Neural progenitor cell (in vitro differentiated cells): ENCODE measurements around the gene RAPGEF2. TPM values are rescaled to one million over a fixed set of nuclear protein-coding genes. Genes with fewer than 3 reads are reported as not detected.

Source experiments
- DNase-seq: peaks from one replicate; pipeline ENCODE4 v3.0.0-alpha.2; 2016; ENCODE audit warnings: low spot score
- H2AFZ ChIP-seq: fragments of 200-600 bp; sonication (generic); replicated peaks from 2 replicates; pipeline ENCODE4 v1.6.1; 2016; ENCODE audit warnings: antibody characterized with exemption
- H3F3A ChIP-seq: fragments of 200-600 bp; sonication (generic); 2 replicates; pipeline ENCODE4 v1.6.1; 2016; ENCODE audit warnings: antibody characterized with exemption, low read depth
- H3K27ac ChIP-seq: fragments of 200-600 bp; sonication (generic); 2 replicates; pipeline ENCODE4 v1.5.1; 2016; ENCODE audit warnings: mild to moderate bottlenecking
- H3K27me3 ChIP-seq: fragments of 200-600 bp; sonication (generic); 2 replicates; pipeline ENCODE4 v1.6.1; 2016; ENCODE audit warnings: mild to moderate bottlenecking, moderate library complexity
- H3K36me3 ChIP-seq: fragments of 200-600 bp; sonication (generic); 2 replicates; pipeline ENCODE4 v1.5.1; 2016
- H3K4me1 ChIP-seq: fragments of 200-600 bp; sonication (generic); 2 replicates; pipeline ENCODE4 v1.6.1; 2016; ENCODE audit warnings: mixed run types
- H3K4me2 ChIP-seq: fragments of 200-600 bp; sonication (generic); 2 replicates; pipeline ENCODE4 v1.6.1; 2016
- H3K4me3 ChIP-seq: fragments of 200-600 bp; sonication (generic); 2 replicates; pipeline ENCODE4 v1.5.1; 2016
- H3K79me2 ChIP-seq: fragments of 200-600 bp; sonication (generic); 2 replicates; pipeline ENCODE4 v1.6.1; 2016; ENCODE audit warnings: low read depth
- H3K9ac ChIP-seq: fragments of 200-600 bp; sonication (generic); 2 replicates; pipeline ENCODE4 v1.6.1; 2016
- H3K9me3 ChIP-seq: fragments of 200-600 bp; sonication (generic); 2 replicates; pipeline ENCODE4 v1.5.1; 2016; ENCODE audit warnings: low read depth
- H4K20me1 ChIP-seq: fragments of 200-600 bp; sonication (generic); 2 replicates; pipeline ENCODE4 v1.6.1; 2016; ENCODE audit warnings: low read depth
- H3K27ac Mint-ChIP-seq: 3 replicates; pipeline ENCODE4 v1.8.0; 2021; ENCODE audit warnings: mixed read lengths
- H3K27me3 Mint-ChIP-seq: 2 replicates; pipeline ENCODE4 v1.8.0; 2022; ENCODE audit warnings: low read depth, mild to moderate bottlenecking, inconsistent platforms, moderate library complexity, mixed read lengths; ENCODE audit not compliant: insufficient read depth
- H3K36me3 Mint-ChIP-seq: 3 replicates; pipeline ENCODE4 v1.8.0; 2021; ENCODE audit warnings: mixed read lengths
- H3K4me1 Mint-ChIP-seq: 3 replicates; pipeline ENCODE4 v1.8.0; 2021; ENCODE audit warnings: mixed read lengths
- H3K4me3 Mint-ChIP-seq: 3 replicates; pipeline ENCODE4 v1.8.0; 2021; ENCODE audit warnings: mild to moderate bottlenecking, moderate library complexity, mixed read lengths
- H3K9me3 Mint-ChIP-seq: 3 replicates; pipeline ENCODE4 v1.8.0; 2020; ENCODE audit warnings: mixed read lengths
- CTCF ChIP-seq: fragments of 200-600 bp; sonication (generic); IDR thresholded peaks from 2 replicates; pipeline ENCODE4 v1.5.1; 2017; ENCODE audit warnings: antibody characterized with exemption, mild to moderate bottlenecking
- EZH2 ChIP-seq: fragments of 200-600 bp; sonication (generic); IDR thresholded peaks from 2 replicates; pipeline ENCODE4 v1.6.1; 2017; ENCODE audit warnings: antibody characterized with exemption, mild to moderate bottlenecking, moderate library complexity
- EZH2phosphoT487 ChIP-seq: fragments of 200-600 bp; sonication (generic); IDR thresholded peaks from 2 replicates; pipeline ENCODE4 v1.6.1; 2017; ENCODE audit warnings: antibody characterized with exemption
- total RNA-seq: library from RNA; depleted of rRNA; stranded (reverse); fragments of >200 nt; gene quantifications from 2 replicates; pipeline ENCODE4 v1.2.3, GENCODE V29; 2015; ENCODE audit warnings: low replicate concordance

RAPGEF2 gene
- total RNA-seq, 1 donor from 2014 or later, result 70.4 TPM

DNA sequence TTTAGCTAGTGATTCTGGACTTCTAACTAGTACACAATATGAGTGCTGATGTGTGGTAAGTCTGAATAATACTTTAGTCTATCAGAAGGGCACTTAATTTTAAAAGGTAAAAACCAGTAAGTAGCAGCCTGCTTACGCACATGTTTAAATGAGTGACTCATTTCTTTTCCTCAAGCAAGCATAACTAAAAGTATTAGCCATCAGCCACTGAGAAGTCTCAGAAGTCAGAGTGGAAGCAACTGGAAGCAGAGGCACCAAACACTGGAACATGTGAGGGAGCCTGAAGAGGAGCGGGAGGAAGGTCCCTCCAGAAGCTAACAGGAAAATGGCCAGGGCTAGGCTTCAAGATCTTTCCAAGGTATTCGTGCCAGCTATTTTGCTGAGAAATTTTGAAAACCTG is 257.7 kb downstream of the RAPGEF2 start:
- H3K36me3 Mint-ChIP-seq, result peaks cover 28% of the 10 kb centered on the region
- Histone ChIP-seq H3K4me2 (no peak overlapping the region), H3K36me3 (no peaks in the 10 kb centered on the region)

GRCh38 chr4:159363361-159363760 is 260.5 kb downstream of the RAPGEF2 start:
- no peak overlapping the region for H3K4me3 ChIP-seq
- no peaks in the 10 kb centered on the region for H3K4me1 ChIP-seq
- H4K20me1 ChIP-seq, result no peaks in the 10 kb centered on the region
- no peaks in the 10 kb centered on the region for H3K9me3 Mint-ChIP-seq
- no peaks in the 10 kb centered on the region for H3K27me3 ChIP-seq
- H3K9ac ChIP-seq, result no peak overlapping the region
- no peaks in the 10 kb centered on the region for H3K36me3 ChIP-seq
- H2AFZ ChIP-seq, result no peak overlapping the region
- TF ChIP-seq EZH2phosphoT487 (no peak), EZH2 (no peak), CTCF (no peak)
- no peaks in the 10 kb centered on the region for H3K27me3 Mint-ChIP-seq
- no peaks in the 10 kb centered on the region for H3K9me3 ChIP-seq
- H3F3A ChIP-seq, result no peaks in the 10 kb centered on the region
- H3K27ac ChIP-seq, result no peak overlapping the region
- H3K4me2 ChIP-seq, result no peak overlapping the region
- H3K36me3 Mint-ChIP-seq, result peaks cover 19% of the 10 kb centered on the region
- peaks cover 7% of the 10 kb centered on the region for H3K4me1 Mint-ChIP-seq
- no peak overlapping the region for H3K27ac Mint-ChIP-seq
- no peak overlapping the region for H3K4me3 Mint-ChIP-seq
- no peak for DNase-seq
- no peaks in the 10 kb centered on the region for H3K79me2 ChIP-seq

More for the DNA sequence above, 257.7 kb downstream of the RAPGEF2 start:
- DNase-seq, result no peak
- no peaks in the 10 kb centered on the region for H3K27me3 ChIP-seq
- no peaks in the 10 kb centered on the region for H3K79me2 ChIP-seq
- H3K27ac ChIP-seq, result no peak overlapping the region
- H3K9me3 ChIP-seq, result no peaks in the 10 kb centered on the region
- Mint-ChIP-seq H3K27me3 (no peaks in the 10 kb centered on the region), H3K4me1 (no peaks in the 10 kb centered on the region), H3K4me3 (no peak overlapping the region), H3K9me3 (no peaks in the 10 kb centered on the region), H3K27ac (no peak overlapping the region)
- no peak overlapping the region for H2AFZ ChIP-seq
- TF ChIP-seq EZH2, result no peak
- no peak for TF ChIP-seq CTCF
- TF ChIP-seq EZH2phosphoT487, result no peak
- H3K9ac ChIP-seq, result no peak overlapping the region
- H3K4me3 ChIP-seq, result no peak overlapping the region
- no peaks in the 10 kb centered on the region for H4K20me1 ChIP-seq
- H3K4me1 ChIP-seq, result no peaks in the 10 kb centered on the region
- no peaks in the 10 kb centered on the region for H3F3A ChIP-seq

DNA sequence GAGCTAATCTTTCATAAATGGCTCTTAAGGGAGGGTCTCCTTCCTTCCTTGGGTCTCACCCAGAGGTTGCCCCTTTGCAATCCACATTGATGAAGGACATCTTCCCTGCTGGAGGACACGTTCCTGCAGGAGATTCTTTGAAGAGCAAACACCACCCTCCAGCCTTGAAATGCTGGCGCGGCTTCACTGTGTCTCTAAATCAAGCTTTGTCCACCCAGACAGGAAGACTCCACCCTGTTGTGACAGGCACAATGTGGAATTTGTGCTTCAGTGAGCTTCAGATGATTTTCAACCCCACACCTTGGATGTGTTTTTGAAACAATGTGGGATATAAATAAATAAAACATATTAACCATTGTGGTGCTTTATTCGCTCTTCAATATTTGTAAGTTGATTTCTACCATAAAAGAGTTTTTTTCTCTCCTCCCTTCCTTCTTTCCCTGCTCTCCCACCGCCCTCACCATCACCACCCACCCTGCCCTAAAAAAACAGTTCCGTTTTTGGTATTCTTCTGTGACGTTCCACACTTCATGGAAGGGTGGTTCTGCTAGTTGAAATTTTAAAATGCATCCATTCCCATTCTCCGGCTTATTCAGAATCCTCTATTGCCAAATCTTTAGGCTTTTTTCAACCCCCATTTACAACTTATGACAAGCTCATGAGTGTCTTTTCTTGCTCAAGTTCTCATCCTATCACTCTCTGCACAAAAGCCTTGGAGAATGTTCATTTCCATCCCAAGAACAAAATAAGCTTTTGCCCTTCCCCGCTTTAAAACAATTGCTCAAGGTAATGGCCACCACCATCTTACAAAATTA is 264.3 kb downstream of the RAPGEF2 start:
- Histone ChIP-seq H3K36me3 (no peaks in the 10 kb centered on the region), H2AFZ (no peak overlapping the region), H3F3A (no peaks in the 10 kb centered on the region), H4K20me1 (no peaks in the 10 kb centered on the region), H3K27ac (no peak overlapping the region), H3K4me3 (no peak overlapping the region), H3K4me1 (no peaks in the 10 kb centered on the region), H3K79me2 (no peaks in the 10 kb centered on the region), H3K9me3 (no peaks in the 10 kb centered on the region), H3K27me3 (no peaks in the 10 kb centered on the region), H3K4me2 (no peak overlapping the region), H3K9ac (no peak overlapping the region)
- H3K4me3 Mint-ChIP-seq, result no peak overlapping the region
- H3K27me3 Mint-ChIP-seq, result peaks cover 2% of the 10 kb centered on the region
- peaks cover 19% of the 10 kb centered on the region for H3K4me1 Mint-ChIP-seq
- H3K9me3 Mint-ChIP-seq, result peaks cover 13% of the 10 kb centered on the region
- no peak overlapping the region for H3K27ac Mint-ChIP-seq
- H3K36me3 Mint-ChIP-seq, result peaks cover 8% of the 10 kb centered on the region
- no peak for DNase-seq
- TF ChIP-seq CTCF (no peak), EZH2 (no peak), EZH2phosphoT487 (no peak)
